ELR (cell line): ENCODE measurements around the gene LIN7B.

Experiments
- DNase-seq: peaks from one replicate; pipeline ENCODE4 v3.0.0-alpha.2; 2015; ENCODE audit warnings: low read depth

Gene LIN7B

DNA sequence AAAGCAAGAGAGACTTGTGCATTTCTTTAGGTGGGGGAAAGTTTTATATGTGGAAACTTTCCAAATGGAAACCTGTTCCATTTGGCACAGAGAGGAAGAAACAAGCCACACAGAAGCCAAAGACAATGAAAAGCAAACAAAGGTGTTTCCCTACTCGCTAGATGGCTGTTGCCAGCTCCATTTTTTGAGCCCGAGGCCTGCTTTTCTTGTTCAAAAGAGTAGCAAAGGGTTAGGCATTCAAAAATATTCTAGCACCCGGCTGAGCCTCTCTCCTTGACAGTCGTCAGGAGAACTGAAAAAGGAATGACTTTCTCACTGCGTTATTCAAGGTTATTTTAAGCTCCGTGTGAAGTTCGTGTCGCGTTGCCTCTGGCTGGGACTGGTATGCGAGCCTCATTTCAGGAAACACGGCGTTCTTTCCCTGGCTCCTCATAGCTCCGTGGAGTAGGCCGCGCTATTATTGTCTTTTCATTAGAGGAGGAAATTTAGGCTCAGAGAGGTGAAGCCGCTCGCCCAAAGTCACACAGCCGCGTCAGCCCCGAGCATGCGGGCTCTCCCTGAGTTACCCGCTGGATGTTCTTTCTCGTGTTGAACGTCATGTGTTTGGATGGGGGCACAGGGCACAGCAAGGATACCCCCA, 51.1 kb downstream of the LIN7B start:
- no peak for DNase-seq

DNA sequence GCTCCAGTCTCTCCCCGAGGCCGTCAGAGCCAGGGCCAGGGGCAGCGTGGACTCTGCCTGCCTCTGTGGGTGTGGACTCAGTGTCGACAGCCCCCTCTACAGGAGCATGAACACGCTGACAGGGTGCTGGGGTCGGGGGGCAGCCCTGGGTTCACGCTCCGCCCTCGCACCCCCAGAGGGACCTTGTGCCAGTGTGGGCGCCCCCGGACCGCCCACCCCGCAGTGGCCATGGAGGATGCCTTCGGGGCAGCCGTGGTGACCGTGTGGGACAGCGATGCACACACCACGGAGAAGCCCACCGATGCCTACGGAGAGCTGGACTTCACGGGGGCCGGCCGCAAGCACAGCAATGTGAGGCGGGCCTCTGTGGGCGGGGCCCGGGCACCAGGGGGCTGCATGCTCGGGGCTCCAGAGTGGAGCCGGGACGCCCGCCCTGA, 51.7 kb downstream of the LIN7B start:
- no peak for DNase-seq

DNA sequence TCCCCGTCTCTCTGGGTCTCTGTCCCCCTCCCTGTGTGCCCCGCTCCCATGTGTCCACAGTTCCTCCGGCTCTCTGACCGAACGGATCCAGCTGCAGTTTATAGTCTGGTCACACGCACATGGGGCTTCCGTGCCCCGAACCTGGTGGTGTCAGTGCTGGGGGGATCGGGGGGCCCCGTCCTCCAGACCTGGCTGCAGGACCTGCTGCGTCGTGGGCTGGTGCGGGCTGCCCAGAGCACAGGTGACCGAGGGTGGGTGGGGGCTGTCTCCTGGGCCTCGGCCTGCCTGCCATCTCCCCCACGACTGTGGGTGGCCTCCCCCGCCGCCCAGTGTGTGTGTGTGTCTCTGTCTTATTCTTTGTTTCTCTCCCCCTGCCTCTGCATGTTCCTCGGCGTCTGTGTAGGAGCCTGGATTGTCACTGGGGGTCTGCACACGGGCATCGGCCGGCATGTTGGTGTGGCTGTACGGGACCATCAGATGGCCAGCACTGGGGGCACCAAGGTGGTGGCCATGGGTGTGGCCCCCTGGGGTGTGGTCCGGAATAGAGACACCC, 53.8 kb downstream of the LIN7B start:
- no peak for DNase-seq
